Inflammatory macrophage treated with lipopolysaccharide for 4 hours (primary cell): ENCODE measurements around the gene LCN2.
"Not testable (repeated sequence)": the region's sequence is repeated elsewhere in the genome, so short reads cannot be mapped to it uniquely, and the experiment has no call there.

Experiments used
- DNase-seq: peaks from one replicate; pipeline ENCODE4 v3.0.0-alpha.2; 2020

The LCN2 gene

DNA sequence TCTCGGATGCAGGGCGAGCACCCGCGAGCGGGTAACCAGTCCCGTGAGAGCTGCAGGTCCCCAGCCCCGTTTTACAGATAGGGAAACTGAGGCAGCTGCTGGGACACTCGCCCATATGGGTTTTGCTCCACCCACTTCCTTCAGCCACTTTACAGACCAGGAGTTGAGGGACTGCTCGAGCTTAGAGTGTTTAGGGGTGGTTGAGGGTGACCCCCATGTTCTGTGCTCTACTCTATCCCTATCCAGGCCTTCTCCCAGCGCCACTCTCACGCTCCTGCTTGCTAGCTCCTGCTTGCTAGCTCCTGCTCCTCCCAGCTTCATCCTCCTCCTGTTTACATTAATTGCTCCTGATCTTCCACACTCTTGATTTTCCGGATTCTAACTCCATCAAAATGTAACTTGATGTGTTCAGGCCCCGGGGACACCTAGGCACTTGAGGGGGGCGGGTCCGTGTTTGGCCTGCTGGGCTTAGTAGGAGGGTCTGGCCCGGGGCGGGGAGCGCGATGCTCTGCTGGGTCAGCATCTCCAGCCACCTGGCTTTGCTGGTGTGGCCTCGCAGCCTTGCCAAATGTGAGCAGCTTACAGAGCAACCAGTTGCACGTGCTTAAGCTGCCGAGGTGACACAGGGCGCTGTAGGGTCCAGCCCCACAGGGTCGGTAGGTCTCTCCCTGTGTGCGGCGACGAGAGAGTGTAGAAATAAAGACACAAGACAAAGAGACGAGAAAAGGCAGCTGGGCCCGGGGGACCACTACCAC, 20.2 kb upstream of the LCN2 start:
- no peak for DNase-seq

DNA sequence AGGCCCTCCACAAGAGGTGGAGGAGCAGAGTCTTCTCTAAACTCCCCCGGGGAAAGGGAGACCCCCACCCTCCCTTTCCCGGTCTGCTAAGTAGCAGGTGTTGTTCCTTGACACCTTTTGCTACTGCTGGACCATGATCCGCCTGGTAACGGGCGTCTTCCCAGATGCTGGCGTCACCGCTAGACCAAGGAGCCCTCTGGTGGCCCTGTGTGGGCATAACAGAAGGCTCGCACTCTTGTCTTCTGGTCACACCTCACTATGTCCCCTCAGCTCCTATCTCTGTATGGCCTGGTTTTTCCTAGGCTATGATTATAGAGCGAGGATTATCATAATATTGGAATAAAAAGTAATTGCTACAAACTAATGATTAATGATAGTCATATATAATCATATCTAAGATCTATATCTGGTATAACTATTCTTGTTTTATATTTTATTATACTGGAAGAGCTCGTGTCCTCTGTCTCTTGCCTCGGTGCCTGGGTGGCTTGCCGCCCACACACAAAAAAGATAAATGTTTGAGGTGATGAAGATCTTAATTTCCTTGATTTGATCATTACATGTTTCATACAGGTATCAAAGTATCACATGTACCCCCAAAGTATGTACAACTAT, 19.2 kb upstream of the LCN2 start:
- not testable (repeated sequence) for DNase-seq

DNA sequence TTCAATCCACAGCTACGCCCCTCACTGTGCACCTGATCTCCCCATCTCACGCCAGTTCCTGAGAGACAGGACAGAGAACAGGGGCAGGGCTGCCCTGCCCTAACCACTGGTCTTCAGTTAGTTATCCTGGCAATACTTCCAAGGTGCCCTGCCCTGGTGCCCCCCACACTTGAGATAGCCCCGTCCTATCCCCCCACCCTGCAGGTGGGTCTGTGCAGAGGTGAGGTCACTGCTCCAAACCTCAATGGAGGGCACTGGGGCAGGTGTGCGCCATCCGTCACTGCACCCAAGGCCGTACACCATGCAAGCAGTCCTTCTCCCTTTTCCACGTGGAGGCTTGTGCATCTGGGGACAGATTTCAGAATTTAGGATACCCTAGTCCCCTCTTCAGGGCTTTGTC, 18.6 kb upstream of the LCN2 start:
- DNase-seq, result not testable (repeated sequence)

DNA sequence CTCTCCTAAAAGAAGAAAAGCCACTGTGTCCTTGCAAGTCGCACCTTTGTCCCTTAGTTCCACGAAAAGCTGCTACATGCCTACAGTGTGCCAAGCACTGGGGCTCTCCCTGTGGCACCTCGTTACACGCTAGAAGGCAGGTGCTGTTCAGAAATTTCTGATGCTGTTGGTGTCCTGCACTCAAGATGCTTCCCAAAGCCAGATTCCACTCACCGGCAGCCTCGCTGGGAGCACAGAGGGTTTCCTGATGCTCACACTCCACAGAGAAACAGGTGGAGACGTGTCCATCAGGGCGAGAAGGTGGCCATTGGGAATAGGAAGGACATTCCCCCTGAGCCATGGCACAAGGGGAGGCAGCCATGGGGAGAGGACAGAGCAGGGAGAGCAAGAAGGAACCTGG, 17.9 kb upstream of the LCN2 start:
- DNase-seq, result not testable (repeated sequence)

DNA sequence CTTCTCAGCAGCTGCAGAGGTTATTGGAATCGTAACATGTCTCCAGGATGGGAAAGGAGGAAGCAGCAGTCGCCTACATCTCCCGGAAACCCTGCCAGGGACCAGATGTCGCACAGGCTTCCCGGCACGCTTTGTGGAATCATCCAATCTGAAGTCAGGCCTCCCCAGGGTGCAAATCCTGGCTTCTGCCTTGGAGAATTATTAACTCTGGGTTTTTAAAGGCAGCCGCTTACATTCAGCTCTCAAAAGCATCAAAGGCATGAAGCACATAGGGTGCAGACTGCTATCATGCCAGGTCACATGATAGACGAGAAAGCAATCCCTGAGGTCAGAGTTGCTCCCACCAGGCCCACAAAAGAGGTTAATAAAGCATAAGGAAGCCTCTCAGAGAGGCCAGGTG, 17.1 kb upstream of the LCN2 start:
- not testable (repeated sequence) for DNase-seq

DNA sequence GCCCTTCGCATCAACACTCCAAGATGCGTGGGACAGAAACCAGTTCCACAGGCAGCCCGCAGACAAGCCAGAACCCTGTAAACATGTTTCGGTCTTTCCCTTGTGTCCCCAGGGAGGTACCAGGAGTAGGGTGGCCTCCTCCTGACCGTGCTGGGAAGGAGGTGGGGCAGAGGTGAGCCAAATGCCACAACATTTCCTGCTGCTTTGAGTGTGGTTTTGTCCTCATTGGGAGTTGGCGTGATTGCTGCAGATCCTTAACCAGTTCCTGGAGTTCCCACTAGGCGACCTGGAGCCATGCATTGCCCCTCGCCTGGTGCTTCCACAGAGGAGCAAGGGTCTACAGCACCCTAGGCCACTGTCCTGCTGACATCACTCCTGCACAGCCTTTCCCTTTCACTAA, 13.7 kb upstream of the LCN2 start:
- DNase-seq, result not testable (repeated sequence)

DNA sequence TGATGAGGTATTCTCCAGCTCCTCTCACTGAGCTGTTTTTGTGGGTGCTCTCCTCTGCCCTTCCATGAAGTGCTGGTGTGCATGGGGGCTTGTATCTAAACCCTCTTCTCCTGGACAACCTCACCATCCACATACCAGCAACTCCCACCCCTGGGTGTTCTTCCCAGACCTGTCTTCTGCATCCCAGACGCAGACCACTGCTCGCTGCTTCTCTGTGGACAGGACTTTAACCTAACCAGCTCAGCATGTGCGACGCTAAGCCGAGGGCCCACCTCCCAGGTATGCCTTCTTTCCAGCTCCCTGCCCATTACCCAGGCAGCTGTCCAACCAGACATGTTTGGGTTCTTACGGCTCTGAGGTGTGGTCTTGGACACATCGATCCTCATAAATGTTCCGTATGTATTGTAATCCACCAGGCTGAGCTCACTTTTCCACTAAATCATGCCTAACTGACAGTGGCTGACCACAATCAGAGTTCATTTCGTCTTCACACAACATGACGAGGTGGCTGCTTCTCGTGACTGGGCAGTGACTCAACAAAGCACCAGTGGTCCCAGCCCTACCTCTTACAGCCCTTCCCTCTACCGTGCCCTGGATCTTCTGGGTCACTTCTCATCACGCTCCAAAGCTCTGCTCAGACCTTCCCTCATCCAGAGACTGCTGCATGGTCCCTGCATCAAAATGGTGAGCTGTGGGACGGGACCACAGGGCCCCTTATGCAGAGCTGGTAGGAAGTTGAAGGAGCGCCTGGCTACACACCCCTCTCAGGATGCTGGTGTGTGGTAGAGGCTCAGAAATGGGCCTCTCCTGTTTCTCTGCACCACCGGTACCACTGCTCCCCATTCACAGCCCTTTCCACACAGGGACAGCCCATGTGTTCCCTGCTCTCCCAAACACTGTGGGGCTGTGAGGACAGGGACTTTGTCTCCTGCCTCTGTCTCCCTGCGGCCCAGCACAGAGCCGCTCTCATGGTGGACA, 12.1 kb upstream of the LCN2 start:
- no peak for DNase-seq

DNA sequence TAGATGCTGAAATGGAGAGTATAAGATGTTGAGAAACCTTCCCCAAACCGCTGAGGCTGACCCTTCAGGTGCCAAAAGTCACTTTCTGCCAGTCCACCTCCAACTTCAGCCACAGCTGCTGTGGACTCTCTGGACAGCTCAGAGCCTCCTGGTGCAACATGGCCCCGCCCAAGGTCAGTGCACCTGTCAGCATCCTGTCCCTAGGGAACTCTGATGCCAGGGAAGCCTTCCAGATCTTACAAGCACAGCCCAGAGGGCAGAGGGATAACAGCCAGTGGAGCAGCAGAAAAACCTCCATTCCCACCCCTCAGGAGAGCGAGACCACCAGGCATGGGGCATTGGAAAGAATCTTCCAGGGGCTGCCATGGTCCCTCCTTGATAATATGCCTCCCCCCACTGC, 11.3 kb upstream of the LCN2 start:
- DNase-seq, result no peak

DNA sequence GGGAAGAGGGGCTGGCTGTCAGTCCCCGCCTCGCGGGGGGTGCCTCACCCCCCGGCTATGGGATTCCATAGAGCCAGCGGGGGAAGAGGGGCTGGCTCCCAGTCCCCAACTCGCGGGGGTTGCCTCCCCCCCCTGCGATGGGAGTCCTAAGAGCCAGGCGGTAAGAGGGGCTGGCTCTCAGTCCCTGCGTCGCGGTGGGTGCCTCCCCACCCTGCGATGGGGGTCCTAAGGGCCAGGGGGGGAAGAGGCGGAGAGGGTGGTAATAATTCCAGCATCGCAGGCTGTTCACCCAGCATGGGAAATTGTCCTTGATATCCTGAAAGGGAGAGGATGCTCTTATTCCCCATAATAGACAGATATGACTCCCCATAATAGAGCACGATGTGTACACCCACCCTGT, 9.6 kb upstream of the LCN2 start:
- DNase-seq, result no peak

DNA sequence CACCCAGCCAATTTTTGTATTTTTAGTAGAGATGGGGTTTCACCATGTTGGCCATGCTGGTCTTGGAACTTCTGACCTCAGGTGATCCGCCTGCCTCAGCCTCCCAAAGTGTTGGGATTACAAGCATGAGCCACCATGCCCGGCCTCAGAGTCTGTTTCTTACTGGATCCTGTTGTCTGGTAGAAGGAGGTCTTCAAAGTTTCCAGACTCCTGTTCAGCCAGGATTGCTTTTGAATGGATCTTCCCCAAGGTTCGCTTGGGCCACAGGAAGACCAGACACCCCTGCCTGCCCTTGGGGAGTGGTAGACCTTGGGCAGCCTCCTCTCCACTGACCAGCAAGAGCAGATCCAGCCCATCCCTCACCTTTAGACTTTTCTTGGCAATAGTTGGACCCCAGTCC, 7.6 kb upstream of the LCN2 start:
- DNase-seq, result no peak

DNA sequence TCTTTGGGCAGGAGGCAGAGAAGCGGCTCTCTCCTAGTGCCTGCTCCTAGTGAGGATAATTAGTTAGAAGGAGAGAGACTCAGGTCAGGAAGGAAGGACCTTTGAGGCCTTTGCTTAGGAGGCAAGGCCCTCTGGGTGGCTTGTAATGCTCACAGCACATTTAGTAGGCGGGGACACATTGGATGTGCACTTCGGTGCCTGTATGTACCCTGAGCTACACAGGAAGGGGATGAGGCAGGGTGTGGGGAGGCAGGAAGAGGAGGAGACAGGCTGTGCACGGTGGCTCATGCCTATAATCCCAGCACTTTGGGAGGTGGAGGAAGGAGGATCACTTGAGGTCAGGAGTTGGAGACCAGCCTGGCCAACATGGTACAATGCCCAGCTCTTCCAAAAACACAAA, 7.2 kb upstream of the LCN2 start:
- DNase-seq, result no peak

DNA sequence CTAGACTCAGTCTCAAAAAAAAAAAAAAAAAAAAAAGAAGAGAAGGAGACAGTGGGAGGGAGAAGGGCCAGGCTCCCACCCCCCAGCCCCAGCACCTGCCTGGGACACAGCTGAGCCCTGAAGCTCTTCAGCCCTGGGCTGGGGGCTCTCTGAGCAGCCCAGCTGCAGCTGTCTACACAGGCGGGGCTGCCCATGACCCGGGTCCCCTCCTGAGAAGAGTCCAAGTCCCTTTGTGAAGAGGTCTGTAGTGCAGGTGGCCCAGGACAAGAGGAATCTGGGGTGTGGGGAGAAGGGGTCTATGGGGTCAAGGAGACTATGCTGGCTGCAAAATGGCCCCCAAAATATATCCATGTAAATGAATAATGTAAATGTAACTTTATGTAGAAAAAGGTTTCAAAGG, 6.7 kb upstream of the LCN2 start:
- no peak for DNase-seq

DNA sequence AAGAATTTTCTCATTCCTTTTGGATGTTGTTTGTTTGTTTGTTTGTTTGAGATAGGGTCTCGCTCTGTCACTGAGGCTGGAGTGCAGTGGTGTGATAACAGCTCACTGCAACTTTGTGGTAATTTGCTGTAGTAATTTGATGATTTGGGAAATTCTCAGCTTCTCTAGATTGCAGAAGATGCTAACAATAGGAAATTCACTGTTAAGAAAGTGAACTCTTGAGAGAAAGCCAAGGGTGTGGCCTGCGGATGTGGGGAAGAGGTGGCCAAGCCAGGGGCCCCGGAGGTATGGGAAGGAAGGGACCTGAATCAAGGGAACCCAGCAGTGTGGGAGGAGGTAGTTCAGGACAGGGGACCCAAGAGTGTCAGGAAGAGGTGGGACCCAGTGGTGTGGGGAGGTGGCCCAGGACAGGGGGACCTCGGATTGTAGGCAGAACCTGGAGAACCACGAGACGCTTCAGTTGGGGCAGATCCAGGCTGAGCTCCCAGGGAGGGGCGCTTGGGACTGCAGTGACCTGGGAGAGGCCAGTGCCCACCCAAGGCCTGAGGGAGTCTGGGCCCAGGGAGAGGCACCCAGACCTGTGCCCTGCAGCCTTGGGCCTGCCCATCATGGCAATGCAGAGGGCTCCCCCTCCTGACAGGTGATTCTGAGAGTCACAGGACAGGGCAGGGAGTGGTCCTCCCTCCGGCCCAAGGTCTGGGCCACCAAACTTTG, 5.6 kb upstream of the LCN2 start:
- DNase-seq, result peak; percentile 36

DNA sequence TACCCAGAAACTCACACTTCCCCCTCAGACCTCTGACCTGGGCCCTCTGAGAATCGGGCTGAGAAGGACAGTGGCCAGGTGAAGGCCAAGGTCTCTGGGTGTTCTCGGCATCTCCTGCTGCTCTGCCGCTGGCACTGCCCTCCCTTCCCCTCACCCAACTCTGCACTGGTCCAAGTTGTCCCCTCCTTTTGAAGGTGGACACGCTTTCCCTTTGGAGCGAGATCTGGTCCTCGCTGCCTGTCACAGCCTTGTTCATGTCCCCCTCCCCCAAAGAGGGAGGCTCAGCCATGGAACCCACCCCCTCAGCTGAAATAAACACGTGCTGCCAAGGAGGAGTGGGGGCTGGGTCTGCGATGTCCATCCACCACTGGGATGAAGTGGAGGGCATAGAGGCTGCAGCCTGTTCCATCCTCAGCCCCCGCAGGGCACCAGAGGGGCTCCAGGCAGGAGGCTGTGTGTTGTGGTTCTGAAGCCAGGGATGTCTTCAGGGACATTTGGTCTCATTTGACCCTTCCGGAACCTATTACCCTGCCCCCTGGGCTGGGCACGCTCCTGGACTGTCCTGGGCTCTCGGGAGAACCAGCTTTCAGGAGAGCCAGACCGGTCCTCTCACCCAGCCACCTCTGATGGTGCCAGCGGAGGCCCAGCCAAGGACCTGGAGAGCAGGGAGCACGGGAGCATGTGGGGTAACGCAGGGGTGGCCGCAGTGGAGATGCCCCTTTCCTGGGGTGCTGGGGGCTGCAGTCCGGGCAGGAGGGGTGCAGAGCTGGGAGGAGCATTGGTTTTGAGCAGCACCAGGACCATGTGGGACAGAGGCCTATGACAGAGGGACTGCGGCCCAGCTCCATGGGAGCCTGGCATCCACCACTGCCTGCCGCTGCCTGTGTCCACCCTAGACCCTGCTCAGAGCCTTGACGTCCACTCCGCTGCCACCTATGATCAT, 4.7 kb upstream of the LCN2 start:
- no peak for DNase-seq

DNA sequence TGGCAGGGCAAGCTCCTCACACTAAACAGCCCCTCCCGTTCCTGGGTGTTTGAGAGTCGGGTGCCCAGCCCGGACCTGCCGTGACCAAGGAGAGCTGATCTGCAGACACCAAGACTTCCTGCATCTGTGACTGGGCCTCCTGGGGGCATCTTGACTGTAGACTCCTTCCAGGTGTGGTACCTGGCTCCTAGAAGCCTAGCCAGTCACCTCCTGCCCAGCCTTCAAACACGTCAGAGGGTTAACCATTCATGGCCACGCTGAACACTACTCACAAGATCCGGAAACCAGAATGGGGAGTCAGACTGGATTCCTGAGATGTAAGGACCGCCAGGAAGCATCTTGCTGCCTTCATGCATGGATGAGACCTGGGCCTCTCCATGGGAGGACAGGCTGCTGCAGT, 3.7 kb upstream of the LCN2 start:
- DNase-seq, result no peak

DNA sequence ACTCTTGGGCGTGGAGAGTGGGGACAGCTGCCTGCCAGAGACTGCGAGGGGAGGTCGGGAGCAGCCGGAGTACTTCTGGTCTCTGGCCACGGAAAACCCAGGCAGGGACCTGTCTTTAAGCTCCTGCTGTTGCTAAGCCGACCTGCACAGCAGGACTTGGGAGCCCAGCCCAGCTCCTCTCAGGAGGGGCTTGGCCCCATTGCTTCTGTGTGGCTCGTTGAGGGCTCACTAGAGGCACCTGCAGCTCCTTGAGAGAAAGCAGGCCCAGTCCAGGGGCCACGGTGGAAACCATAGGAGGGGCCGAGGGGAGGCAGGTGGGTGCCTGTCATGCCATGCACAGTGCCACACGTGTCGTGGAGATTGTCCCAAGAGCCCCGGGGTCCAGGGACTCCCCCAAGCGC, 3.3 kb upstream of the LCN2 start:
- no peak for DNase-seq

DNA sequence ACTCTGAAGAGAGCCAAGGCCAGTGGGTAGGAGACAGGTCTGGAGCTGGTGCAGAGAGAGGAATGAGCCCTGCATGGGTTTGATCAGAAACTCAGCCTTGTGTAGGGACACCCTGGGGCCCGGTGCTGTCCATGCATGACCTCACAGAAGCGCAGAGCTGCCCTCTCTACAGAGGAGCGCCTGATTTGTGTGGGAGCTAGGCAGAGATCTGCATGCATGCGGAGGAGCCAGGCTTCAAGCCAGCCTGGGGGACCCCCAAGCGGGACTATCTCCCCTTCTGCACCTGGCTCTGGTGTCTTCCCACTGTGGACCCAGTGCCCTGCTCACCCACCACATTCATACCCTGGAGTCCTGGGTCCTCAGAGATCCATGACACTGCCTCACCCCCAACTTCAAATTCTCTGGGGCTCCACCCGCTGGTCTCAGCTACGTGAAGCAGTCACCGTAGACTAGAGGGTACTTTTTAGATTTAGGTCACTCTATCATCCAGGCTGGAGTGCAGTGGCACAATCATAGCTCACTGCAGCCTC, 2.6 kb upstream of the LCN2 start:
- no peak for DNase-seq

DNA sequence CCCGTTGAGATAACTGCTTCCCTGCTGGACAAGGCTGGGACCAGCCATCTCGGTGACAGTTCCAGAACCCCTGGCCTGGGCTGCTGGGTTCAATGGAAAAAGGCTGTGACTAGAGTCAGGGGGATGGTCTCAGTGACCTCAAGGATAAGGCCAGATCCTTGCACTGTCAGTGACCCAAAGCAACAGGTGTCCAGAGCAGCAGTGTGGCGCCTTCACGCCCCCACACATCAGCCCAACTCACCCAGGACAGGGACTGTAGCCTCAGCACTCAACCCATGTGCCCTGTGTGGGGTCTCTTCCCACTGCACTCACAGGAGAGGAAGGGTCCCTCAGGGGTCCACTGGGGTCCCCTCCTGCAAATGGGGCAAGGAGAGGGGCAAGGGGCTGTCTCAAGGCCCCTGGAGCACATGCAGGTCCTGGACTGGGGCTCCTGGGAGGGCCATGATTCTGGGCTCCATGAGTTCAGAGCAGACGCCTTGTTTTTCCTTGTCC, 698 bp upstream of the LCN2 start:
- no peak for DNase-seq

DNA sequence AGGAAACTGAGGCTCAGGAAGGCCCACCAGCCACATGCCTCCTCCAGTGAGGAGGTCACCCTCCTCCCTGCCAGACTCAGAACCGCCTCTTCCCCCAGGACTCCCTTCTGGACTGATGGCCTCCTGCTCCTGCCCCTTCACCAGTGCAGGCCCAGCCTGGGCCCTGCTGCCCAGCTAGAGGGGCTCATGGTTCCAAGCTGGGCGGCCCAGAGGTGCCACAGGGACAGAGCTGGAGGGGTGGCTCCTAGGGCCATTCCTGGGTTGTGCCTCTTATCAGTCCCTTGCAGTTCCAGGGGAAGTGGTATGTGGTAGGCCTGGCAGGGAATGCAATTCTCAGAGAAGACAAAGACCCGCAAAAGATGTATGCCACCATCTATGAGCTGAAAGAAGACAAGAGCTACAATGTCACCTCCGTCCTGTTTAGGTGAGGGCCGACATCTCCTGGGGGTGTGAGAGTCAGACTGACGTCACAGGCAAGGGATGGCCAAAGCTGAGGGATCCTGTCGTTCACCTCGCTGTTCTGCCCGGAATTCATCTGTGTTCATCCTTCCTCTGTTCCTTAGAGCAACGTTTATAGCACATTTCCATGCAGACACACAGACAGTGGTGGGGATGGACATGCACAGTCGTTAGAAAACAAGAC, 819 bp downstream of the LCN2 start:
- no peak for DNase-seq

DNA sequence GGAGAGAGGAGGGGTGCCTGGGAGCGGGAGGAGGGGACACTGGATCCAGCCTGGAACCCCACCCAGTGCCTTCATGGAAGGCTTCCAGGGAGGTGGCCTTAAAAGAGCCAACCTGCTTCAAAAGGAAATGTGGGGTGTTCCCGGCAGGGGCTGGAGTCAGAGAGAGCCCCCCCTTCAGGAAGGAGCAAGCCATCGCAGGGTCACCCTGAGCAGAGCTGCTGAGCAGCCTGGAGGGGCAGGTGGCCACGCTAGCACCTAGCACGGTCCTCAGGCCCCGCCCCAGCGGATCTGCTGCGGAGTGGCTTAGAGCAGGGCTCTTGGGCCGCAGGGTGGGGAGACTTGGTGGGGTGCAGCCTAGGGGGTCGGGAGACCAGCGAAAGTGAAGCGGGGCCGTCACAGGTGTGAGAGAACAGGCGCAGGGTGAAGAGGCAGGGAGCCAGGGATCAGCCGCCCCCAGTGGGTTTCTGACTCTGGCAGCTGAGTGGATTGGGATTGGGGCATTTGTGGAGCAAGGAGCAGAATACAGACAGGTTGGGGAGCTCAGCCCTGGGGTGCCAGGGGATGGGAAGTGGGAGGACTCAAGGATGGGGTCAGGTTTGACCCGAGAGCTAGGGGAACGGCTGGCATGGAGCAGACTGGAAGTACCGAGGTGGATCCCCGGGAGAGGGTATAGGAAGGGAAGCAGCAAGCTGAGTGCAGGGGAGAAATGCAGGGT, 1.5 kb downstream of the LCN2 start:
- DNase-seq, result peak; percentile 6
